Measurements from ENCODE around the gene CUEDC1.
A peak's percentile ranks its signal among the peaks of the same experiment; 100 is the strongest.
"Not testable (repeated sequence)": the region's sequence is repeated elsewhere in the genome, so short reads cannot be mapped to it uniquely, and the experiment has no call there.

CUEDC1 gene

GRCh38 chr17:57859601-57860413, 95.4 kb downstream of the CUEDC1 start:
- DNase-seq: no peak

- no peak for DNase-seq
Observed at GRCh38 chr17:57858838-57859237, 96.4 kb downstream of the CUEDC1 start.

GRCh38 chr17:57856792-57857620, 98.2 kb downstream of the CUEDC1 start:
- no peak for DNase-seq

- no peak for DNase-seq
Observed at GRCh38 chr17:57855391-57856035, 99.7 kb downstream of the CUEDC1 start.

- DNase-seq: no peak
Observed at GRCh38 chr17:57853695-57854094, 101.5 kb downstream of the CUEDC1 start.

GRCh38 chr17:57852955-57853328, 102.3 kb downstream of the CUEDC1 start:
- no peak for DNase-seq

GRCh38 chr17:57852092-57852954, 102.9 kb downstream of the CUEDC1 start:
- no peak for DNase-seq

GRCh38 chr17:57849874-57850754, 105.1 kb downstream of the CUEDC1 start, which contains the start of gene MRPS23:
MRPS23 (minus strand) TSS chr17:57850044; CDS start chr17:57850010, 34 bp downstream.
- peak; percentile 98 for DNase-seq

GRCh38 chr17:57849163-57849873, 105.9 kb downstream of the CUEDC1 start:
- no peak for DNase-seq

GRCh38 chr17:57846056-57846945, 108.9 kb downstream of the CUEDC1 start:
- DNase-seq: not testable (repeated sequence)

GRCh38 chr17:57842280-57842679, 112.9 kb downstream of the CUEDC1 start:
- DNase-seq: no peak

GRCh38 chr17:57839571-57839923, 115.7 kb downstream of the CUEDC1 start:
- DNase-seq: no peak

- no peak for DNase-seq
Observed at GRCh38 chr17:57838857-57839570, 116.2 kb downstream of the CUEDC1 start.

- DNase-seq: no peak
Observed at GRCh38 chr17:57838453-57838852, 116.8 kb downstream of the CUEDC1 start.

GRCh38 chr17:57835333-57835900, 119.8 kb downstream of the CUEDC1 start:
- DNase-seq: no peak

GRCh38 chr17:57834146-57834741, 121.0 kb downstream of the CUEDC1 start:
- DNase-seq: no peak

- DNase-seq: peak; percentile 72
Observed at GRCh38 chr17:57833179-57833939, 121.9 kb downstream of the CUEDC1 start.

All from NCI-H1694 (cell line).